22Rv1 (cell line): ENCODE measurements around the gene MGAT4B.

ENCODE experiments used
- CTCF ChIP-seq: fragments of 450-650 bp; IDR thresholded peaks from 2 replicates; pipeline ENCODE4 v1.5.1; 2017; ENCODE audit warnings: mild to moderate bottlenecking
- ZFX ChIP-seq: fragments of 450-650 bp; IDR thresholded peaks from 2 replicates; pipeline ENCODE4 v1.6.1; 2017; ENCODE audit warnings: antibody characterized with exemption, borderline replicate concordance

DNA sequence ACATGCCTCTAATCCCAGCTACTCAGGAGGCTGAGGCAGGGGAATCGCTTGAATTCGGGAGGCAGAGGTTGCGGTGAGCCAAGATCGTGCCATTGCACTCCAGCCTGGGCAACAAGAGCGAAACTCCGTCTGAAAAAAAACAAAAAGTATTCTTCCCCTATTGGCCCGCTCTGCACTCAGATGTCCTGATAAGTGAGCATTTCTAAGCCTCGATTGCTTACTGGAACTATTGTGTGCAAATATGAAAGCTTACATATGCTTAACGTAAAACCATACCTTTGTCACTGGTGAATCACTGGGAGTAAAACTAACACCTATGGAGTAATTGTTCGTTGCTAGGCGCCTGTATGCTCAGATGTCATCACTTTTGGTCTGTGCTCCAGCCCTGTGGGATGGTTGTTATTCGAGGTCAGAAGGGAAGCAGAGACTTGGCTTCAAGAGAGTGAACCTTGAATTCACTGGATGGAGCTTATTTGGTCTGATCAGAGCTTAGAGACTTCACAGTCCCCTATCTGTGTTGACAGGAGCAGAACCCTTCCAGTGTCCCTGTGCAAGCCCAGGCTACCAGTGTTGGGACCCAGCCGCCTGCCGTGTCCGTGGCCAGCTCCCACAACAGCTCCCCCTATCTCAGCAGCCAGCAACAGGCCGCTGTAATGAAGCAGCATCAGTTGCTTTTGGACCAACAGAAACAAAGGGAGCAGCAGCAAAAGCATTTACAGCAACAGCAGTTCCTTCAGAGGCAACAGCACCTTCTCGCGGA, 38.2 kb downstream of the MGAT4B start:
- TF ChIP-seq CTCF (no peak), ZFX (no peak)
